HG03460 (cell line): ENCODE measurements around the gene KRT7.

Experiments
- ATAC-seq: cut with Tn5 transposase; IDR thresholded peaks from one replicate; pipeline ENCODE4 v1.9.1; 2021; ENCODE audit not compliant: unreplicated experiment

KRT7 gene

GRCh38 chr12:52296572-52297215 lies 63.7 kb downstream of the KRT7 start:
- no peak for ATAC-seq
